Ectodermal cell (in vitro differentiated cells): ENCODE data around the gene STK32C.

Source experiments
- H3K27ac ChIP-seq: 2 replicates; pipeline ENCODE4 v1.7.0; 2013; ENCODE audit warnings: mild to moderate bottlenecking, low read depth, low read length; ENCODE audit not compliant: insufficient read depth, poor library complexity, severe bottlenecking
- H3K27me3 ChIP-seq: 2 replicates; pipeline ENCODE4 v1.7.0; 2013; ENCODE audit warnings: mild to moderate bottlenecking, low read length; ENCODE audit not compliant: insufficient read depth, control insufficient read depth, poor library complexity, severe bottlenecking
- H3K36me3 ChIP-seq: one replicate; pipeline ENCODE4 v1.7.0; 2013; ENCODE audit warnings: low read length; ENCODE audit not compliant: control insufficient read depth, insufficient read depth
- H3K4me1 ChIP-seq: one replicate; pipeline ENCODE4 v1.7.0; 2013; ENCODE audit warnings: low read length; ENCODE audit not compliant: control insufficient read depth, insufficient read depth
- H3K4me3 ChIP-seq: 2 replicates; pipeline ENCODE4 v1.7.0; 2013; ENCODE audit warnings: low read depth, low read length, control low read depth; ENCODE audit not compliant: insufficient read depth
- H3K9me3 ChIP-seq: 2 replicates; pipeline ENCODE4 v1.7.0; 2013; ENCODE audit warnings: mild to moderate bottlenecking, low read length, moderate library complexity; ENCODE audit not compliant: control insufficient read depth
- WGBS, 2 experiments: methylation state at CpG; one replicate each; pipeline ENCODE4 v1.1.7; 2013; ENCODE audit warnings: missing lambda C conversion rate in 2 of 2; 5-methylcytosine and 5-hydroxymethylcytosine counted together

The STK32C gene

DNA sequence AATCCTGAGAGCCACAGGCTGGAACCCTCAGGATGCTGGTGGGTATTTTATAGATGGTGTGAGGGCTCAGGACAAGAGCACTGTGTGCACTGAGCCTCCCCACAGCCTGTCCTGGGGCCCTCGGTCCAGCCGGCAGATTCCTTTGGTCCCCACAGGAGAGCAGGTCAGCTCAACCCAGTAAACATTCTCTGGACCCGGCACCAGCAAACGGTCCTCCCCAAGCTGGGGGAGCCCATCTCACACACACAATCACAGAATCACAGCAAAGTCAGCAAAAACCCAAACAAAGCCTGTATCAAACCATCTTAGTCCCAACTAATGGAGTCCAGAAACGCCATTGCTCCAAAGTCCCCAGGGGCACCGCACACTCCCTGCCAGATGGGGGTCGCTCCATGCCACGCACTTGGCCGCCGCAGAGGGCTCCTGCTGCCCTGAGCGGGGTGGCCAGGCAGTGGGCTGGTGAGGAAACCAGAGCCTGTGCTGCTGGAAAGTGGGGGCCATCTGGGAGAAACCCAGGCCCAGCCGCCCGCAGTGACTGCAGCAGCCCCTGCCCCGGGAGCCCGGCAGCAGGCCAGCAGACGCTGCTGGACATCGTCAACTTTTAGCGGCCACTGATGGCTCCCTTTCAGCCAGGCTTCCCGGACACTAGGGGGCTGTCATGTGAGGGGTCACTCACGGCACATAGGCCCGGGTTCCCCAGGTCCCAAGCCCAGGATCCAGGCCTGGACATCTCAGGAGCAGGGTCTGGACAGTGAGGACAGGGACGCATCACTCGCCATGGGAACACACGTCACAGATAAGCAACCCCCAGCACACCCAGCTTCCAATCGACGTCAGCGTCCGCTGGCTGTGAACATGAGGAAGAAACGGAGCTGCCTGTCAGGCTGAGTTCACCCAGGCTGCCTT lies 68.4 kb downstream of the STK32C start:
- peaks cover 24% of the 10 kb centered on the region for H3K4me1 ChIP-seq
- 89 to 92% methylated on average over 29 of the region's 29 CpGs for WGBS, 2 experiments
- no peaks in the 10 kb centered on the region for H3K9me3 ChIP-seq
- H3K27me3 ChIP-seq = no peaks in the 10 kb centered on the region
- H3K27ac ChIP-seq = no peak overlapping the region
- no peak overlapping the region for H3K4me3 ChIP-seq
- no peaks in the 10 kb centered on the region for H3K36me3 ChIP-seq

DNA sequence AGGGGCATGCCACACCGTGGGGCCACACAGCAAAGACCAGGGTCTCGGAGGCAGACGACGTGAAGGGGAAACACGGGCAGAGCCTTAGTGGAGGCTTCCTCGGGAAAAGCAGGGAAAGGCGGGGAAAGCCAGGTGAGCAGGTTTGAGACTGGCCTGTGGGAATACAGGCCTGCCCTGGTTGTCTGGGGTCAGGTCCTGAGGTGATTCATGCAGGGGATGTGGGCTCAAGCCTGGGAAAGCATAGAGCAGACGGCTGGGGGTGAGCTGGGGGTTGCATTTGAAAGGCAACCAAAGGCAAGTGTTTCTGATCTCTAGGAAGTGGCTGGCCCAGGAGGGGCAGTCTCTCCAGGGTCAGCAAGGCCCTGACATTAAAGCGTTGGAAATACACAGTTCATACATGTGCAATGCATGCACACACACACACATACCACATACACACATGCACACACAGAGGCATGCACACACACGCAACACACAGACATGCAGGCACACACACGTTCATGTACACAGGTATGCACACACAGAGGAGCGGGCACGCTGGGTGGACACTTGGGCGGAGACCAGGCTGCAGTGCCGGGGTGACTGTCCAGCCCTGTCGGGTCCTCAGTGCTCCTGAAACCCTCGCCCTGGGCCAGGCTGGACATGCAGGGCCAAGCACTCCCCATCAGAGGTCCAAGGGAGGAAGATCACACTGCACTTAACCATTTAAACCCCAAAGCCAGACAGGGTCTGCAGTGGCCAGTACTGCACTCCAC lies 69.2 kb downstream of the STK32C start:
- Histone ChIP-seq H3K4me1 (peaks cover 24% of the 10 kb centered on the region), H3K27ac (no peak overlapping the region)
- 85 to 86% methylated on average over 17 of the region's 17 CpGs for WGBS, 2 experiments

DNA sequence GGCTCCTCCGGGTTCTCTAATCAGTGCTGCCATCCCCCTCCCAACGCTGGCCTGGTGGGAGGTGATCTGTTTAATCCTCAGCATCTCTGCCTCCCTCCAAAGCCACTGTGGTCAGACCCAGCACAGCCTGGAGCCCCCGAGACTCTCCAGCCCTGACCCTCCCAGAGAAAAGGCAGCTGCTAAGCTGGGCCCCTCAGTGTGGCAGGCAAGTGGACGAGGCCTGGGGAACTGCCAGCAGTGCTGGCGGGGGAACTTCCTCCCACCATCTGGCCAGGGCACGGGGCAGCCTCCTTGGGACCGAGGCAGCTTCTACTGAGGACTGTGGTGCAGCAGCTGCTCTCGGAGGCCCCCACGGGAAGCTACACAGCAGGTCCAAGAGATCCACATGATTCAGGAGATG lies 69.9 kb downstream of the STK32C start:
- H3K27ac ChIP-seq = no peak overlapping the region
- WGBS, 2 experiments = 49 to 55% methylated on average over 9 of the region's 9 CpGs
- no peak overlapping the region for H3K4me3 ChIP-seq
- H3K27me3 ChIP-seq = no peaks in the 10 kb centered on the region
- H3K4me1 ChIP-seq = peaks cover 19% of the 10 kb centered on the region
- H3K36me3 ChIP-seq = no peaks in the 10 kb centered on the region
- H3K9me3 ChIP-seq = no peaks in the 10 kb centered on the region

More for the DNA sequence above, 69.2 kb downstream of the STK32C start:
- H3K9me3 ChIP-seq = no peaks in the 10 kb centered on the region
- H3K36me3 ChIP-seq = no peaks in the 10 kb centered on the region
- no peak overlapping the region for H3K4me3 ChIP-seq
- H3K27me3 ChIP-seq = no peaks in the 10 kb centered on the region

DNA sequence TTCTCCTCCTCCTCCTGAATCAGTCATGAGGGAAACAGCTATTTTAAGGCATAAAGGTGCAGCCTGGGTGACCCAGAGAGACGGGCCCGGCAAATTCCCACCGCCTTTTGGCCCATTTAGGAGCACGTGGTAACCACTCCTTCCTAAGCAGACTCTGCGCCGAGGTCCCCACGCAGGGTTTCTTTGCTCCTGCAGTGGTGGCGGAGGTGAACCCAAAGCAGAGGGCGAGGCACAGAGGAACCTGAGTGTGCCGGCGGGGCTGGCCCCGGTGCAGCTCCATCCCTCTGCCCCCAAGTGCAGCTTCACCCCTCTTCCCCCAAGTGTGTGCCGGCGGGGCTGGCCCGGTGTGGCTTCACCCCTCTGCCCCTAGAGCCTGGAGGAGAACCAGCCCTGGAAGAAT lies 70.4 kb downstream of the STK32C start:
- 81 to 83% methylated on average over 15 of the region's 15 CpGs for WGBS, 2 experiments
- Histone ChIP-seq H3K36me3 (no peaks in the 10 kb centered on the region), H3K27ac (no peak overlapping the region), H3K4me3 (no peak overlapping the region), H3K9me3 (no peaks in the 10 kb centered on the region), H3K27me3 (no peaks in the 10 kb centered on the region), H3K4me1 (peaks cover 15% of the 10 kb centered on the region)

DNA sequence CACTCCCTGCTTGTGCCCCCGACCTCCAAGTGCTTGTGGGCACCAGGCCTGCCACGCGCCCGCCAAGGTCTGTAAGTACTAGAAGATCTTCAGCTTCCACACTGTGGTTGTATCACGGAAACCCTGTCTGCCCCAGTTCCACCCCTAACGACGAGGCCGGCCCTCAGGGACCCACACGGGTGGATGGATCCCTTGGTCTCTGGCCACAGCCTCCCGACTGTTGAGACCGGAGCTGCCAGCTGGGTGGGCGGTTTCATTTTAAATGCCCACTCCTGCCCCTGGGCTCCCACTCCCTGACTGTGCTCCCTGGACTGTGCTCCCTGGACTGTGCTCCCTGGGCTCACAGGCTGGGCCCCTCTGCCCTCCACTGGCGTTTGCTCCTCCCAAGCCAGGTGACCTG lies 70.9 kb downstream of the STK32C start:
- no peaks in the 10 kb centered on the region for H3K9me3 ChIP-seq
- no peaks in the 10 kb centered on the region for H3K27me3 ChIP-seq
- H3K4me3 ChIP-seq = no peak overlapping the region
- WGBS, 2 experiments = 95 to 97% methylated on average over 13 of the region's 13 CpGs
- no peaks in the 10 kb centered on the region for H3K36me3 ChIP-seq
- H3K27ac ChIP-seq = no peak overlapping the region
- H3K4me1 ChIP-seq = peaks cover 12% of the 10 kb centered on the region

DNA sequence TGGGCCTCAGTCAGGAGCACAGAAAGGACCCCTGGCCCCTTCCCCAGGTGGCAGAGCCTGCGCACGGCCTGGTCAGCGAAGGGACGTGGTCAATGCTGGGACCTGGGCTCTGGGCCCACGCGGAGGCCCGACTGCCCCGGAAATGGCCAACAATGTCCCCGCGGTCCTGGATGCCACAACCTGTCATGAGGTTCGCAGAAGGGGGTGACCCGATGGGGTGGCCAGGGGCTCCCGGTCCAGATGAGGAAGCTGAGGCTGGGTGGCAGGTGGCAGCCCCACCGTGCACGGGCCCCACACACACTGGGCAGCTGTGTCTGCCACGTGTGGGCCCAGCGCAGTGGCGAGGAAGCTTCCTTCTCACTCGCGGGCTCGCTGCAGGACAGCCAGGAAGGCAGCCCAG lies 71.6 kb downstream of the STK32C start:
- WGBS, 2 experiments = 94% methylated on average over 21 of the region's 21 CpGs
- H3K9me3 ChIP-seq = no peaks in the 10 kb centered on the region
- H3K4me1 ChIP-seq = peaks cover 14% of the 10 kb centered on the region
- H3K36me3 ChIP-seq = no peaks in the 10 kb centered on the region
- H3K27me3 ChIP-seq = no peaks in the 10 kb centered on the region
- no peak overlapping the region for H3K4me3 ChIP-seq
- no peak overlapping the region for H3K27ac ChIP-seq

DNA sequence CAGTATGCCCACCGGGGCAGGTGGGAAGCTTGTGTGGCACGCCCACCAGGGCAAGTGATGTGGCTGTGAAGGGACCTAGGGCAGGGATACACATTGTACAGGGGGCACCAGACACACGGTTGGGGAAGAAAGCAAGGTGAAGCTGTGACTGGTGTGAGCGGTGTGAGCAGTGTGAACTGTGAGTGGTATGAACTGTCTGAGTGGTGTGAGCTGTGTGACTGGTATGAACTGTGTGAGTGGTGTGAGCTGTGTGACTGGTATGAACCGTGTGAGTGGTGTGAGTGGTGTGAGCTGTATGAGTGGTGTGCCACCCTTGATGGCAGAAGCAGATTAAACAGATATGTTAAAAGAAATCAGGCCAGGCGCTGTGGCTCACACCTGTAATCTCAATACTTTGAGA lies 72.9 kb downstream of the STK32C start:
- Histone ChIP-seq H3K9me3 (no peaks in the 10 kb centered on the region), H3K4me3 (no peak overlapping the region), H3K27ac (no peak overlapping the region), H3K27me3 (no peaks in the 10 kb centered on the region), H3K4me1 (peaks cover 19% of the 10 kb centered on the region), H3K36me3 (no peaks in the 10 kb centered on the region)
- 95 to 96% methylated on average over 6 of the region's 6 CpGs for WGBS, 2 experiments

DNA sequence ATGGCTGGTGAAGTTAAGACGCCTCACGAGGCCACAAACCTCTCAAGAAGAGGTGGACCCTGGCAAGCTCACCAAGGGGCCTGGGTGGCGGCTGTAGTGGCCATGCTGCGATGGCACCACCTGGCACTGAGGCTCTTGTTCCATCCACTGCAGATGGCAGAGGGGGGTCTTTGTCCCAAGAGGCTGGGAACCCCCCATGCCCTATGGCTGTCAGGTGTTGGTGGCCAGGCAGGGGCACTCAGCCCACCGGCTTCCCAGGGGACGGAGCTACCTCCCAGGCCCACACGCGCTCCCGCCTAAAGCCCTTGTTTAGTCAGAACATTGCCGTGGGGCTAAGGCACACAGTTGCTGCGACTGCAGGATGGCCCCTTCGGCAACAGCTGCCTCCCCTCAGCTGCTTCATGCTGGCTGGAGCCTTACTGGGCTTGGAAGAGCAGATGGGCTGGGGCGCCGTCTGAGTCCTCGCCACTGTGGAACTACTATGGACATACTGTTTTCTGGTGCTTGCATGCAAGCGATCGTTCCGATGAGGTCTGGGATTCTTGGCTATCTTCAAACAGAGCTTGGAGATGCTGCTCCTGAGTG lies 74.2 kb downstream of the STK32C start:
- H3K9me3 ChIP-seq = no peaks in the 10 kb centered on the region
- no peak overlapping the region for H3K27ac ChIP-seq
- 89% methylated on average over 18 of the region's 18 CpGs for WGBS, 2 experiments
- peaks cover 19% of the 10 kb centered on the region for H3K4me1 ChIP-seq
- H3K27me3 ChIP-seq = no peaks in the 10 kb centered on the region
- no peaks in the 10 kb centered on the region for H3K36me3 ChIP-seq
- H3K4me3 ChIP-seq = no peak overlapping the region

DNA sequence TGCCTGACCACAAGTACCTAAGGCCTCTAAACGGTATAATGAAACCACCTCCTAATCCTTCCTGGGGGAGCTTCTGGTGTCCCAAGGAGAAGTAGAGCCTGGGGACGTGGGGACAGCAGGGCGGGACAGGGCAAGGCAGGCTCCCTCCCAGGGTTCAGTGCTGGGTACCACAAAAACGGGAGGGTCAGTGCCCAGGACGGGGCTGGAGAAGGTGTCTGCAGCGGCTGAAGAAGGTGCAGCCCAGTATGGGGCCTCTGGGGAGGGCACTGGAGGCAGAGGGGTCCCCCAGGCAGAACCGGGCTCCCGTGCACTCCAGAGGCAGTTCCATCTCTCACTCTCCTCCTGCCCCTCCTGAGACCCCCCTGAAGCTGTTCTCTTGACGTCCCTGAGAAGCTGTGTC lies 74.8 kb downstream of the STK32C start:
- 87 to 88% methylated on average over 9 of the region's 9 CpGs for WGBS, 2 experiments
- H3K4me3 ChIP-seq = no peak overlapping the region

More for the DNA sequence above, 74.8 kb downstream of the STK32C start:
- Histone ChIP-seq H3K27me3 (no peaks in the 10 kb centered on the region), H3K4me1 (peaks cover 16% of the 10 kb centered on the region), H3K9me3 (no peaks in the 10 kb centered on the region), H3K36me3 (no peaks in the 10 kb centered on the region), H3K27ac (no peak overlapping the region)
